GM12892 (cell line): ENCODE measurements around the gene METTL23.

Experiments used
- POLR2A ChIP-seq: IDR thresholded peaks from 2 replicates; pipeline ENCODE4 v1.6.1; 2011; ENCODE audit warnings: low read depth, low read length, control low read depth
- POLR2AphosphoS5 ChIP-seq: IDR thresholded peaks from 2 replicates; pipeline ENCODE4 v1.6.1; 2011; ENCODE audit warnings: low read depth, low read length, control low read depth

DNA sequence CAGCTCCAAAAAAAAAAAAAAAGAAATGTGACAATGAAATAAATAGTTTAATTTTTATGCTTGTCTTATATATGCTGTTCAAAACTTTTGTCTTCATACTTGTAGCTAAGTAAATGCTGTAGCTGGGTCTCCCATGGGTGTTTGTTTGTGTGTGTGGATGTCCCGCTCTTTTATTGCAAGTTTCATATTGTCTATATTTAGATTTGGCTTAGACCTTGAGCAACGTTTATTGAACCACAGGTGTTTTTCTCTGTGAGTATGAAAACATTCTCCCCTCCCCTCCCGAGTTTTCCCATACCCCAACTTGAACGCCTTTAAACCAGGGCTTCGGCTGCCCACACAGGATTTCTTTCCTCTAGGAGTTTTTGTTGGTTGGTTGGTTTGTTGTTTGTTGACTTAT lies 56.5 kb downstream of the METTL23 start:
- no peak for TF ChIP-seq POLR2AphosphoS5
- no peak for TF ChIP-seq POLR2A
